Osteocyte (in vitro differentiated cells): ENCODE results near the gene ZNF106. TPM values are rescaled to one million over a fixed set of nuclear protein-coding genes. Genes with fewer than 3 reads are reported as not detected.

Experiments used
- DNase-seq: peaks from one replicate; pipeline ENCODE4 v3.0.0; 2021; ENCODE audit warnings: mixed read lengths; ENCODE audit not compliant: unreplicated experiment; ENCODE audit errors: extremely low spot score
- H3K27ac Mint-ChIP-seq: one replicate; pipeline ENCODE4 v1.8.0; 2021; ENCODE audit warnings: mild to moderate bottlenecking, mixed read lengths; ENCODE audit not compliant: unreplicated experiment
- H3K27me3 Mint-ChIP-seq: one replicate; pipeline ENCODE4 v1.8.0; 2021; ENCODE audit warnings: mixed read lengths; ENCODE audit not compliant: unreplicated experiment
- H3K36me3 Mint-ChIP-seq: one replicate; pipeline ENCODE4 v1.8.0; 2021; ENCODE audit warnings: mixed read lengths; ENCODE audit not compliant: unreplicated experiment
- H3K4me1 Mint-ChIP-seq: one replicate; pipeline ENCODE4 v1.8.0; 2021; ENCODE audit warnings: mixed read lengths; ENCODE audit not compliant: unreplicated experiment
- H3K4me3 Mint-ChIP-seq: one replicate; pipeline ENCODE4 v1.8.0; 2021; ENCODE audit warnings: mild to moderate bottlenecking, moderate library complexity, mixed read lengths; ENCODE audit not compliant: unreplicated experiment
- H3K9me3 Mint-ChIP-seq: one replicate; pipeline ENCODE4 v1.8.0; 2021; ENCODE audit warnings: mixed read lengths; ENCODE audit not compliant: unreplicated experiment
- CTCF ChIP-seq: fragments of 200-600 bp; sonication (generic); IDR thresholded peaks from 2 replicates; pipeline ENCODE4 v1.5.0; 2021; ENCODE audit warnings: antibody characterized with exemption, mild to moderate bottlenecking, moderate library complexity
- total RNA-seq: library from RNA; stranded (reverse); gene quantifications from 2 replicates; pipeline ENCODE4 v1.2.1, GENCODE V29; 2021

Gene ZNF106
- total RNA-seq, 1 donor from 2014 or later, result 59.7 TPM

- no peak overlapping the region for H3K27ac Mint-ChIP-seq
- peaks cover 53% of the 10 kb centered on the region for H3K36me3 Mint-ChIP-seq
- peaks cover 11% of the 10 kb centered on the region for H3K4me1 Mint-ChIP-seq
- no peak for DNase-seq
- H3K9me3 Mint-ChIP-seq, result no peaks in the 10 kb centered on the region
- no peaks in the 10 kb centered on the region for H3K27me3 Mint-ChIP-seq
- TF ChIP-seq CTCF, result no peak
- no peak overlapping the region for H3K4me3 Mint-ChIP-seq
Measured at GRCh38 chr15:42449770-42450424, 41.0 kb downstream of the ZNF106 start.

GRCh38 chr15:42448281-42448680, 42.7 kb downstream of the ZNF106 start:
- TF ChIP-seq CTCF, result no peak
- Mint-ChIP-seq H3K4me3 (no peak overlapping the region), H3K27ac (no peak overlapping the region), H3K4me1 (peaks cover 3% of the 10 kb centered on the region), H3K9me3 (no peaks in the 10 kb centered on the region), H3K36me3 (peaks cover 57% of the 10 kb centered on the region), H3K27me3 (no peaks in the 10 kb centered on the region)
- DNase-seq, result no peak

GRCh38 chr15:42447599-42447998, 43.3 kb downstream of the ZNF106 start:
- no peaks in the 10 kb centered on the region for H3K27me3 Mint-ChIP-seq
- peaks cover 3% of the 10 kb centered on the region for H3K4me1 Mint-ChIP-seq
- no peaks in the 10 kb centered on the region for H3K9me3 Mint-ChIP-seq
- no peak overlapping the region for H3K27ac Mint-ChIP-seq
- DNase-seq, result no peak
- peaks cover 57% of the 10 kb centered on the region for H3K36me3 Mint-ChIP-seq
- H3K4me3 Mint-ChIP-seq, result no peak overlapping the region
- TF ChIP-seq CTCF, result no peak

DNA sequence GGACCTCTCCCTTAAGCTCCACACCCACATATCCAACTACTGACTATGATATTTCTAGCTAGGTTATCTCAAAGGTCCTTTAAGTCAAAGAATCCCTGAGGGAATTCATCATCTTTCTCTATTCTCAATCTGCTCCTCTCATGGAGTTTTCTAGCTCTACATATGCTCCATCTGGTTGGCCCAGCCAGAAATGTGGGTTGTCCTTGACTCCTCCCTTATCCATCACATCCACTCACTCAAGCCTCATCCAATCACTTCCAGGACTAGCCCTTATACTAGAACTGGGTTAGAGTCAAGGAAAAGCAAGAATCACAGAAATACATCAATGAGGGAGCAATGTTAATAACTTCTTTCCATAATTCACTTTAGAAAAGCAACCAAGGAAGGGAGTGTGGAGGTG, 45.4 kb downstream of the ZNF106 start:
- no peak for TF ChIP-seq CTCF

GRCh38 chr15:42444415-42445063, 46.4 kb downstream of the ZNF106 start:
- no peak for TF ChIP-seq CTCF
- DNase-seq, result no peak
- no peak overlapping the region for H3K27ac Mint-ChIP-seq
- no peak overlapping the region for H3K4me3 Mint-ChIP-seq
- H3K4me1 Mint-ChIP-seq, result no peaks in the 10 kb centered on the region
- H3K27me3 Mint-ChIP-seq, result no peaks in the 10 kb centered on the region
- H3K9me3 Mint-ChIP-seq, result no peaks in the 10 kb centered on the region
- peaks cover 47% of the 10 kb centered on the region for H3K36me3 Mint-ChIP-seq

More for the DNA sequence above, 45.4 kb downstream of the ZNF106 start:
- Mint-ChIP-seq H3K4me1 (peaks cover 3% of the 10 kb centered on the region), H3K27ac (no peak overlapping the region), H3K36me3 (peaks cover 49% of the 10 kb centered on the region), H3K4me3 (no peak overlapping the region), H3K9me3 (no peaks in the 10 kb centered on the region), H3K27me3 (no peaks in the 10 kb centered on the region)
- no peak for DNase-seq
